HG02852 (cell line): Measurements from ENCODE around the gene FLRT2.

Source experiments
- ATAC-seq: cut with Tn5 transposase; IDR thresholded peaks from one replicate; pipeline ENCODE4 v1.9.1; 2021; ENCODE audit warnings: mild to moderate bottlenecking, moderate library complexity; ENCODE audit not compliant: unreplicated experiment

The FLRT2 gene

GRCh38 chr14:85528897-85529631 is 880 bp upstream of the FLRT2 start:
- no peak for ATAC-seq

- ATAC-seq = no peak
These were observed 682 bp downstream of the FLRT2 start for GRCh38 chr14:85530626-85531025.

- ATAC-seq = no peak
These were observed 1.2 kb downstream of the FLRT2 start for GRCh38 chr14:85531141-85531586.

GRCh38 chr14:85531587-85532373 is 1.8 kb downstream of the FLRT2 start:
- ATAC-seq = no peak

- ATAC-seq = no peak
These were observed 2.6 kb downstream of the FLRT2 start for GRCh38 chr14:85532374-85533022.

- no peak for ATAC-seq
These were observed 3.3 kb downstream of the FLRT2 start for GRCh38 chr14:85533023-85533860.

GRCh38 chr14:85533861-85534291 is 3.9 kb downstream of the FLRT2 start:
- ATAC-seq = no peak

- ATAC-seq = no peak
These were observed 4.7 kb downstream of the FLRT2 start for GRCh38 chr14:85534458-85535293.

- ATAC-seq = no peak
These were observed 5.4 kb downstream of the FLRT2 start for GRCh38 chr14:85535321-85535720.

- no peak for ATAC-seq
These were observed 6.3 kb downstream of the FLRT2 start for GRCh38 chr14:85535991-85536832.

- ATAC-seq = no peak
These were observed 6.9 kb downstream of the FLRT2 start for GRCh38 chr14:85536833-85537190.

- ATAC-seq = no peak
These were observed 7.6 kb downstream of the FLRT2 start for GRCh38 chr14:85537526-85537925.

GRCh38 chr14:85538636-85539035 is 8.7 kb downstream of the FLRT2 start:
- no peak for ATAC-seq

GRCh38 chr14:85539510-85539909 is 9.6 kb downstream of the FLRT2 start:
- no peak for ATAC-seq

- no peak for ATAC-seq
These were observed 12.7 kb downstream of the FLRT2 start for GRCh38 chr14:85542623-85543022.

- ATAC-seq = no peak
These were observed 15.8 kb downstream of the FLRT2 start for GRCh38 chr14:85545738-85546137.

GRCh38 chr14:85546390-85546789 is 16.4 kb downstream of the FLRT2 start:
- ATAC-seq = no peak

GRCh38 chr14:85549697-85550096 is 19.8 kb downstream of the FLRT2 start:
- ATAC-seq = no peak

- ATAC-seq = no peak
These were observed 24.2 kb downstream of the FLRT2 start for GRCh38 chr14:85554106-85554505.
